GM08714 (cell line): ENCODE results near the gene EPB42.
"Not testable (repeated sequence)": the region's sequence is repeated elsewhere in the genome, so short reads cannot be mapped to it uniquely, and the experiment has no call there.

Experiments
- H3K4me3 ChIP-seq: fragments of 200-500 bp; sonication (Bioruptor generic); 2 replicates; pipeline ENCODE4 v1.5.1; 2014; ENCODE audit warnings: mild to moderate bottlenecking, low read length, inconsistent platforms
- ZNF274 ChIP-seq: IDR thresholded peaks from 2 replicates; pipeline ENCODE4 v1.6.1; 2012; ENCODE audit warnings: mild to moderate bottlenecking, low read depth, low read length

Gene EPB42

GRCh38 chr15:43211224-43211735, 9.5 kb downstream of the EPB42 start:
- no peak overlapping the region for H3K4me3 ChIP-seq
- no peak for TF ChIP-seq ZNF274

DNA sequence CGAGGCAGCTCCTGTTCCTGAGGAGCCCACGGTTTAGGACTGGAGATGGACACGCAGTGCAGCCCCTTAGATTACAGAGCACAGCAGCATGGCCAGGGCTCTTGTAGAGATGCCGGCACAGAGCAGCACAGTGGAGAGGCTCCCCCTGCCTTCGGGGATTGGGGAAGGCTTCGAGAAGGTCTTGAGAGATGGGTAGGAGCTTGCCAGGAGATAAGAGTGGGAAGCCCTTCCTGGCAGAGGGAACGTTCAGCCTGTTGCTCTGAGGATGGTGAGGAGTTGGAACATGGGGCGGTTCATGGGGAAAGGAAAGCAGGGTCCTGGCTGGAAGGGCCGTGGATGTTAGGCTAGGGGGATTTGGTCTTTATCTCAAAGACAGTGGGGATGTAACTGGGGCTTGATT, 10.0 kb downstream of the EPB42 start:
- no peak for TF ChIP-seq ZNF274

DNA sequence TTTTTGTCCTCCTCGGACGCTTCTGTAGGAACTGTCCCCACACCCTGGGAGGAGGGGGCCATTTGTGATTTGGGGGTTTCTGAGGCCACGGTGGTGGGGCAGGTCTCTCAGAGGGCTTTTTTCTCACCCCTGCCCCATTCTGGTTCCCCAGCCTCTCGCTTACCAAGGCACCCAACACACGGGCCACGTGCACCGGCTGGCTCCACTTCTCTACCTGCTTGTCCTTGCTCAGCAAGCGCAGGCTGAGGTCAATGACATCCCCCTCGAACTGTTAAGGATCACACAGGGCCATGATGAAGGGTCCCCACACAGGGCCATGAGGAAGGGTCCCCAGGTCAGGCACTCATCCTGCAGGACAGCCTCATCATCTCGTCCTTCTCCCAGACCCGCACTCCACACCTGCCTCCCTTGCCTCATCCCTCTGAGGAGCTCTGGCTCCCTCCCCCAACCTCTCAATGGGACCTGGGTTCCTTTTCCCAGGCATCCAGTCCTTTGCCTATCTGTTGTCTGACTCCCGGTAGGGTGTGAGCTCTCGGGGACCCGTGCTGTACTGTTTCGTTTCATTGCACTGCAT, 10.6 kb downstream of the EPB42 start:
- no peak overlapping the region for H3K4me3 ChIP-seq
- no peak for TF ChIP-seq ZNF274

More for the DNA sequence above, 10.0 kb downstream of the EPB42 start:
- no peak overlapping the region for H3K4me3 ChIP-seq

DNA sequence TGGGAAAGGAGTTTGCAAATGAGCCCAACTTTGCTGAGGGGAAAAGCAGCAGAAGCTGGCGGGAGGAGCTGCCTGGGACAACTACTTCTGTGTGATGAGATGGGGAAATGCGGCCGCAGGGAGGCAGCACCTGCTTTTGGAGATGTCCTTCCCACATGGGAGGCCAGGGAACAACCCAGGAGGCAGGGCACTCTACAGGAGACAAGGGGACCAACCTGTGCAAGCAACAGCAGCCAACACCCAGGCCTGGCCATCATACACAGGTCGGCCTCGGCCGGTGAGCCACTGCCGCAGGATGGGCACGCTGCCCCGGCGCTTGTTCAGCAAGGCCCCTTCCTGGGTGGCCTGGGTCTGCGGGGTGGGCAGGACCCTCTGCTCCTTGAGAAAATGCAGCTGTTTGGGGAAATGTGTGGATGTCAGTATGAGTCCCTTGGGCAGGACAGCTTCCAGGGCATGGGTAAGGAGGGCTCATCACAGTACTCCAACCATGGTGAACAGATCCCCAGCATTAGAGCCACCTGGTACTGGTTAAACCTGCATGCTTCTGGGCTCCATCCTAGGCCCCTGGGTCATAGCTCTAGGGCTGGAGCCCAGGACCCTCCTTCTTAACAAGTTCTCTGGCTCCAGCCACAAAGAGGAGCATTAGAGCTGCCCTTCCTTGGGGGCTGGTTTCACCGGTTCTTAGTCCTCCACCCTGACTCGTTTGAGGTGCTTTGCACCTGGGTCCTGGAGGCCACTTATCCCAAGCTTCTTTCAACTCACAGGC, 11.6 kb downstream of the EPB42 start:
- TF ChIP-seq ZNF274, result no peak
- H3K4me3 ChIP-seq, result no peak overlapping the region

DNA sequence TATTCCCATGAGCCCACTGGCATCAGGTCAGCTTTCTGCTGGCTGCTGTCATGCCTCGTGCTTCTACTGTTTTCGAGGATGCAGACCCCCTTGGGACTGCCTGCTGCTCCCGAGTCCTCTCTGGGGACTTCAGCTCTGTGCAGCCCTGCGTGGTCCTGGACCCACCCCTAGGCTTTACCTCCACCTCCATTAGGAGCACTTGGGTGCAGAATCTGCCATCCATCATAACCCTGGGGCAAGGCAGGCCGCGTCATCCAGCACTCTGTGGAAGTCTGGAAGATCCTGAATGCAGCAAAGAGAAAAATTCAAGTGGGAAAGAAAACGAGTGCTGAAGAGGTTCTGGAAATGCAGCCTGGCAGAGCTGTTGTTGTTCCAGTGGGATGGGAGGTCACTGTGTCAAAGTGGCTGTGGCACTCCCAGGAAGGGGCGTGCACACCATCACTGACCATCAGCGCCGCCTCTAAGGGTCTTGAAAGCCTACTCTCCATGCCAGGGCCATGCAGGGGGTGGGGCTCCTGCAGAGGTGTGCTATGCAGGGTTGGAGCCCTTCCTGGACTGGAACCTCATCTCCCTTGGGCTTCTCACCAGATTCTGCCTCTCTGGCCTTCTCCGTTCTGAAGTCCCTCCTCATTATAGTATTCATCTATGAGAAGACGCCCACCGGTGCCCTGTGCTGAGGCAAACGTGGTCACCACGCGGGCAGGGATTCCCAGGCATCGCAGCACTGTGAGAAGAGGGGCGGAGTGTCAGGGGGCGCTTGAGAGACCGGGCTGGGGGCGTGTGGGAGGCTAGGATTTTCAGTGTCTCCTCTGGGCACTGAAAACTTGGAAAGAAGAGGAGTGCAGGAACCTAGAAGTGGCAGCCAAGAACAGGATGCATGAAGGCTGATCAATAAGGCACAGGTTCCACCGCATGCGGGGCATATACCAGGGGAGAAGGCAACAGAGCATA, 12.5 kb downstream of the EPB42 start:
- H3K4me3 ChIP-seq, result no peak overlapping the region
- no peak for TF ChIP-seq ZNF274

GRCh38 chr15:43207024-43207423, 13.8 kb downstream of the EPB42 start:
- H3K4me3 ChIP-seq, result no peak overlapping the region
- TF ChIP-seq ZNF274, result no peak

DNA sequence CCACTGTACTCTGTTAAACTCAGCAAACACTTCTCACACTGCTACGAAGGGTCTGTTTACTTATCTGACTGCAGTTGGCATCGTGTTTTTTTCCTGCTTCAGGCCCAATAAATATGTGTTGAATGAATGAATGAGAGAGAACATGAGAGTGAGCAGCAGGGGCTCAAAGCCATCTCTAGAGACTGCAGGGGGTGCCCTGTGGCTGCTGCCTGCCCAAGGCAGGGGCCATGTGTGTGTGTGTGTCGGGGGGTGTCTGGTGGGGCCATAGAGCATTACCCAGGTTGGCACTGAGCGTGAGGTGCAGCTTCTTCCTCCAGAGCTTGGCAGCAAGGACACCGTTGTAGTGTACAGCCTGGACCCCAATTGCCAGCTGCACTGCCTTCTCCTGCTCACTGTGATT, 14.8 kb downstream of the EPB42 start:
- TF ChIP-seq ZNF274, result no peak
- no peak overlapping the region for H3K4me3 ChIP-seq

DNA sequence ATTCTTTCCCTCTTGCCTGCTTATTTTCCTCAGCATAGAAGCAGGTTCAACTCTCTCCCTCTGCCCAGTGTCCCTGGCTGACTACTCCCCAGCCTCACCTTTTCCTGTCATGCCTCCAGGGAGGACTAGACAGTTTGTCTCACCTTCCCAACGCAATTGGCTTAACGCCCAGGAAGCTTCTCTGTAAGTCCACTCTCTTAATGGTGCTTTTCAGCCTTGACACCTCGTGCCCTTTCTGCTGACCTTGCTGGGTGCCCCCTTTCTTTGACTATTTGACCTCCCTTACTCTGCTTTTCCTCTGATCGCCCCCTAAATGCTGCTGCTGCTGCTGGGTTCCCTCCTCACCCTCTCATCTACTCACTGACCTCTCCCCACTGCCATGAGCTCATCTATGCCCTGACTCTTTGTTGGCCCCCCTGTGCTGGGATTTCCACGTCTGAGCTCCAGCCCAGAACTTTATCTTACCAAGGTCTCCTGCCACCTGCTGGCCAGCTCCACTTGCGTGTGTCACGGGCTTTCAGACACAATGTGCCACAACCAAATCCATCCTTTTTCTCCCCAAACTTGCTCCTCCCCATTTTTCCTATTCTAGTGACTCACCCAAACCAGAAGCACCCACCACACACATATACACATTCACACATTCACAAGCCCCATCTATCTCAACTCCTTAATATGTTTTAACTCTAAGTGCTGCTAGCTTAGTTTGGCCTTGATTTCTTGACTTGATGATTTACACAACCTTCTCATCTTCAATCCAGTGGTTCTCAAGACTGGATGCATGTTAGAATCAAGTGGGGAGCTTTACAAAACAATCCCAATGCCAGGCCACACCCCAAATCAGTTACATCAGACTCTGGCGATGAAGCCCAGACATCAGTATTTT, 16.6 kb downstream of the EPB42 start:
- TF ChIP-seq ZNF274, result no peak
- no peak overlapping the region for H3K4me3 ChIP-seq

DNA sequence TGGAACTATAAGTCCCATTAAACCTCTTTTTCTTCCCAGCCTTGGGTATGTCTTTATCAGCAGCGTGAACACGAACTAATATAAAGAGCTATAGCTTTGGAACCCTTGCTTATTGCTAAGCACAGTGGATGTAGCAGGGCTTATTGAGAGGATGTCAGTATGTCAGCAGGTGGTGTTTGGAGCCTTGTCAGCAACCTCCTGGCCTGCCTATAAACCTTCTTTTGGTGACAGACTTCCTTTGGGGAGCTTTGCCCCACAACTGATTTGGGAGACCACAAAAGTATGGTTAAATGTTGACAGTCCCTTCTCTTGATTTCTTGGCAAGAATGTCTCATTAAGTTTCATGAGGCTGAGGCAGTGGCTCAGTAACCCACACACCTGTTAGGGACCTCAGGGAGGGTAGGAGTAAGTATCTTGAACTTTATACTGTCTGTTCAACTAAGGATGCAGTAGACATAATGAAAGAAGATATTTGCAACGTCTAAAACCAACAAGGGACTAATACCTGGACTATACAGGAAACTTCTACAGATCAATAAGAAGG, 20.8 kb downstream of the EPB42 start:
- no peak overlapping the region for H3K4me3 ChIP-seq
- no peak for TF ChIP-seq ZNF274

- TF ChIP-seq ZNF274, result no peak
- no peak overlapping the region for H3K4me3 ChIP-seq
These were observed 21.8 kb downstream of the EPB42 start for GRCh38 chr15:43198992-43199391.

- H3K4me3 ChIP-seq, result not testable (repeated sequence)
These were observed 22.3 kb downstream of the EPB42 start for GRCh38 chr15:43198556-43198955.

GRCh38 chr15:43197773-43198172, 23.0 kb downstream of the EPB42 start:
- H3K4me3 ChIP-seq, result not testable (repeated sequence)

DNA sequence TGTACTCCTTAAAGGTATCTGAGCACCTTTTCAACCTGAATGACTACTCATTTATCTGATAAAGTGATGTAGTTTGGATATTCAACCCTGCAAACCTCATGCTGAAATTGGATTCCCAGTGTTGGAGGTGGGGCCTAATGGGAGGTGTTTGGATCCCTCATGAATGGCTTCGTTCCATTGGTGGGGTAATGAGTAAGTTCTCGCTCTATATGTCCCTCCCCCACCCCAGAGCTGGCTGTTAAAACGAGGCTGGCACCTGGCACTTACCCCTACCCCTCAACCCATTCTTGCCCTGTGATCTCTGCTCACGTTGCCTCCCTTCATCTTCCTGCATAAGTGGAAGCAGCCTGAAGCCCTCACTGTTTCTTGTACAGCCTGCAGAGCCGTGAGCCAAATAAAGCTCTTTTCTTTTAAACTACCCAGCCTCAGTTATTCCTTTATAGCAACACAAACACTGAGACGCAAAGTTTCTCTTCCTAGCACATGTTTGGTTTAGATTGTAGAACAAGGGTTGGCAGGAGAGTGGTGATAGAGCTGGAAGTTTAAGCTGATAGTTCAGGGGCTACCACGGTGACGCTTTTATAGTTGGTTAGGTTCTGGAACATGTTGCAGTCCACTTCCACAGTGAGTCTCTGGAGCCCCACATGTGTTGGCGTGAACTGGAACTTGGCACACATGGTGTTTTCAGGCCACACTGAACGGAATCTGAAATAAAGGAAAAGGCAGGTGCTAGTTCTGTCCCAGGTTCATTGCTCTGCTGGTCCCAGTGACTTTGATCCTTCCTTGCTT, 23.9 kb downstream of the EPB42 start:
- TF ChIP-seq ZNF274, result no peak
- H3K4me3 ChIP-seq, result no peak overlapping the region
